GM12878 (cell line): ENCODE measurements around the gene GRIN3A. TPM values are rescaled to one million over a fixed set of nuclear protein-coding genes. Genes with fewer than 3 reads are reported as not detected.

Experiments
- ATAC-seq: fragments of 200-7000 bp; cut with Tn5 transposase; 3 replicates; pipeline ENCODE4 v1.9.1; 2020; ENCODE audit warnings: mild to moderate bottlenecking, moderate library complexity
- BruUV-seq: library from RNA; stranded (reverse); fragments of 400-500 nt; replicated peaks from 2 replicates; lab custom pipeline; 2021; lab: Mats Ljungman, UMichigan
- CTCF ChIA-PET: fragments of 300-600 bp; sonication (Branson Sonifier 250); formaldehyde crosslinking; extraction: SDS; loops from one replicate; lab custom pipeline; 2021; ENCODE audit warnings: inconsistent platforms; lab: Yijun Ruan, JAX
- POLR2A ChIA-PET: fragments of 350-600 bp; formaldehyde crosslinking; extraction: SDS; loops from one replicate; lab custom pipeline; 2021; ENCODE audit warnings: inconsistent platforms; lab: Charles Lee
- RAD21 ChIA-PET: fragments of 300-600 bp; sonication (Branson Sonifier 250); formaldehyde crosslinking; loops from one replicate; lab custom pipeline; 2023; ENCODE audit warnings: antibody characterized with exemption; ENCODE audit not compliant: unreplicated experiment; lab: Charles Lee
- SMC1A ChIA-PET: fragments of 300-600 bp; sonication (Branson Sonifier 250); formaldehyde crosslinking; loops from one replicate; lab custom pipeline; 2023; ENCODE audit not compliant: unreplicated experiment, uncharacterized antibody; lab: Charles Lee
- DNase-seq: peaks from one replicate; pipeline ENCODE4 v3.0.0-alpha.2; 2011; ENCODE audit warnings: low read depth, low spot score
- FAIRE-seq: peaks from 3 replicates; lab custom pipeline; 2011; peaks lifted over from hg19 to GRCh38; lab: Jason Lieb, UNC
- H2AFZ ChIP-seq: 2 replicates; pipeline ENCODE4 v1.6.0; 2011; ENCODE audit warnings: low read depth, low read length, control low read depth; ENCODE audit not compliant: control insufficient read depth
- H3K27ac ChIP-seq: 2 replicates; pipeline ENCODE4 v1.5.1; 2011; ENCODE audit warnings: control low read depth; ENCODE audit not compliant: control insufficient read depth, insufficient read depth
- H3K27me3 ChIP-seq, 2 experiments: replicated peaks in 1 of 2; 2 replicates each; pipeline versions ENCODE4 v1.6.0 to v1.6.1; 2011; ENCODE audit warnings: low read length in 1 of 2; ENCODE audit not compliant: control insufficient read depth in 2 of 2, insufficient read depth in 2 of 2
- H3K36me3 ChIP-seq, 2 experiments: 2 replicates each; pipeline ENCODE4 v1.5.1; 2011; ENCODE audit warnings: low read length in 1 of 2; ENCODE audit not compliant: control insufficient read depth in 2 of 2, insufficient read depth in 2 of 2
- H3K4me1 ChIP-seq: 2 replicates; pipeline ENCODE4 v1.6.1; 2011; ENCODE audit warnings: mild to moderate bottlenecking, low read length, moderate library complexity, mixed read lengths; ENCODE audit not compliant: control insufficient read depth, insufficient read depth
- H3K4me2 ChIP-seq: 2 replicates; pipeline ENCODE4 v1.6.0; 2011; ENCODE audit warnings: control low read depth; ENCODE audit not compliant: control insufficient read depth, insufficient read depth
- H3K4me3 ChIP-seq: fragments of 200-600 bp; sonication (generic); 2 replicates; pipeline ENCODE4 v1.5.1; 2016
- H3K79me2 ChIP-seq: 2 replicates; pipeline ENCODE4 v1.6.0; 2011; ENCODE audit warnings: low read length; ENCODE audit not compliant: control insufficient read depth, insufficient read depth
- H3K9ac ChIP-seq: 2 replicates; pipeline ENCODE4 v1.8.0; 2011; ENCODE audit warnings: low read length, control low read depth, mixed read lengths; ENCODE audit not compliant: control insufficient read depth, insufficient read depth
- H3K9me3 ChIP-seq: replicated peaks from 3 replicates; pipeline ENCODE4 v1.5.1; 2011; ENCODE audit warnings: mild to moderate bottlenecking, low read length; ENCODE audit not compliant: control insufficient read depth, insufficient read depth
- H4K20me1 ChIP-seq: 2 replicates; pipeline ENCODE4 v1.6.0; 2011; ENCODE audit not compliant: control insufficient read depth, insufficient read depth
- EGR1 ChIP-seq, 2 experiments: IDR thresholded peaks; 1 replicate in 1 of 2; 2 replicates in 1 of 2; pipeline ENCODE4 v1.6.1; 2011 to 2012; ENCODE audit warnings: low read depth in 2 of 2, low read length in 2 of 2, borderline replicate concordance in 1 of 2, mild to moderate bottlenecking in 1 of 2, moderate library complexity in 1 of 2
- EP300 ChIP-seq, 2 experiments: fragments of 150-350 bp in 1 of 2; IDR thresholded peaks; 2 replicates each; pipeline ENCODE4 v1.6.1; 2011 to 2012; ENCODE audit warnings: low read depth in 2 of 2, low read length in 2 of 2, borderline replicate concordance in 1 of 2, improper control_type of control experiment in 1 of 2, inconsistent platforms in 1 of 2; ENCODE audit not compliant: control insufficient read depth in 1 of 2
- HDGF ChIP-seq: fragments of 450-650 bp; IDR thresholded peaks from 2 replicates; pipeline ENCODE4 v1.6.1; 2016; ENCODE audit warnings: antibody characterized with exemption
- MTA2 ChIP-seq: fragments of 450-650 bp; IDR thresholded peaks from 2 replicates; pipeline ENCODE4 v1.6.1; 2016; ENCODE audit warnings: low read depth, mild to moderate bottlenecking, moderate library complexity
- NFXL1 ChIP-seq: fragments of 450-650 bp; IDR thresholded peaks from 2 replicates; pipeline ENCODE4 v1.6.1; 2017; ENCODE audit warnings: antibody characterized with exemption, mild to moderate bottlenecking, borderline replicate concordance
- NR2C2 ChIP-seq: IDR thresholded peaks from 2 replicates; pipeline ENCODE4 v1.6.1; 2011; ENCODE audit warnings: borderline replicate concordance, low read depth; ENCODE audit not compliant: control insufficient read depth, insufficient read length
- PAX8 ChIP-seq: fragments of 450-650 bp; IDR thresholded peaks from 2 replicates; pipeline ENCODE4 v1.6.1; 2017; ENCODE audit warnings: mild to moderate bottlenecking, moderate library complexity
- RELA ChIP-seq: fragments of 450-650 bp; IDR thresholded peaks from 2 replicates; pipeline ENCODE4 v1.8.0; 2014; ENCODE audit warnings: borderline replicate concordance; ENCODE audit not compliant: partially characterized antibody
- SMC3 ChIP-seq: IDR thresholded peaks from 2 replicates; pipeline ENCODE4 v1.6.1; 2011; ENCODE audit warnings: low read length, improper control_type of control experiment, borderline replicate concordance
- WGBS: methylation state at CpG from one replicate; pipeline ENCODE4 v1.1.6; 2016; ENCODE audit warnings: low lambda C conversion rate; ENCODE audit not compliant: insufficient replicate concordance, insufficient coverage; ENCODE audit errors: missing lambda C conversion rate; 5-methylcytosine and 5-hydroxymethylcytosine counted together
- in situ Hi-C: fragments of 300-500 bp; cut with MboI; formaldehyde crosslinking; loops from 9 replicates; pipeline ENCODE4 v1.14.3; 2018; ENCODE audit warnings: mixed read lengths
- intact Hi-C: fragments of 100-400 bp; cut with micrococcal nuclease; formaldehyde crosslinking; loops from one replicate; pipeline ENCODE4 v1.14.2; 2022; ENCODE audit not compliant: unreplicated experiment
- polyA plus RNA-seq, 11 experiments: library from polyadenylated mRNA; depleted of rRNA in 4 of 11; unstranded in 6 of 11; stranded (reverse) in 5 of 11; fragments of >200 nt; fragmentation: Nextera tagmentation in 4 of 11; fragmentation: Illumina TruSeq in 1 of 11; extraction: Ambion mirVana in 4 of 11; extraction: Trizol in 1 of 11; gene quantifications; 1 replicate in 1 of 11; 2 replicates in 10 of 11; pipeline versions ENCODE4 v1.2.1 to v1.2.3, GENCODE V29; 2011 to 2016; ENCODE audit warnings: inconsistent platforms in 2 of 11, missing spikeins in 2 of 11, low read depth in 1 of 11
- total RNA-seq, 4 experiments: library from RNA; depleted of rRNA in 3 of 4; stranded (reverse); fragments of >200 nt in 3 of 4; fragmentation: Illumina TruSeq in 1 of 4; extraction: Trizol in 1 of 4; gene quantifications; 2 replicates each; pipeline versions ENCODE4 v1.2.1 to v1.2.3, GENCODE V29; 2013 to 2021
- TF ChIP-seq, protein P1 (sequence below): IDR thresholded peaks from 2 replicates; pipeline ENCODE4 v1.6.1; 2012; ENCODE audit warnings: mild to moderate bottlenecking, low read depth, low read length

GRIN3A gene
- total and polyA plus RNA-seq, 10 of the 15 experiments (the other 5 are each of a cell fraction or from before 2014, with no cell fraction given): 0.03 to 0.05 (median 0.04) TPM; not detected in 7

- no peak overlapping the region for H3K9ac ChIP-seq
- no peak for TF ChIP-seq NR2C2
- TF ChIP-seq RELA: no peak
- no peak for TF ChIP-seq EP300 (IDR thresholded peaks at IDR 0.05; ENCODE audit: borderline replicate concordance in 1 of 2, control insufficient read depth in 1 of 2, low read depth in 2 of 2, low read length in 2 of 2)
- no peak for TF ChIP-seq EGR1 (IDR thresholded peaks at IDR 0.05; ENCODE audit: borderline replicate concordance in 1 of 2, low read depth in 2 of 2, low read length in 2 of 2)
- TF ChIP-seq HDGF: no peak
- no peak for TF ChIP-seq PAX8
- TF ChIP-seq, protein P1, sequence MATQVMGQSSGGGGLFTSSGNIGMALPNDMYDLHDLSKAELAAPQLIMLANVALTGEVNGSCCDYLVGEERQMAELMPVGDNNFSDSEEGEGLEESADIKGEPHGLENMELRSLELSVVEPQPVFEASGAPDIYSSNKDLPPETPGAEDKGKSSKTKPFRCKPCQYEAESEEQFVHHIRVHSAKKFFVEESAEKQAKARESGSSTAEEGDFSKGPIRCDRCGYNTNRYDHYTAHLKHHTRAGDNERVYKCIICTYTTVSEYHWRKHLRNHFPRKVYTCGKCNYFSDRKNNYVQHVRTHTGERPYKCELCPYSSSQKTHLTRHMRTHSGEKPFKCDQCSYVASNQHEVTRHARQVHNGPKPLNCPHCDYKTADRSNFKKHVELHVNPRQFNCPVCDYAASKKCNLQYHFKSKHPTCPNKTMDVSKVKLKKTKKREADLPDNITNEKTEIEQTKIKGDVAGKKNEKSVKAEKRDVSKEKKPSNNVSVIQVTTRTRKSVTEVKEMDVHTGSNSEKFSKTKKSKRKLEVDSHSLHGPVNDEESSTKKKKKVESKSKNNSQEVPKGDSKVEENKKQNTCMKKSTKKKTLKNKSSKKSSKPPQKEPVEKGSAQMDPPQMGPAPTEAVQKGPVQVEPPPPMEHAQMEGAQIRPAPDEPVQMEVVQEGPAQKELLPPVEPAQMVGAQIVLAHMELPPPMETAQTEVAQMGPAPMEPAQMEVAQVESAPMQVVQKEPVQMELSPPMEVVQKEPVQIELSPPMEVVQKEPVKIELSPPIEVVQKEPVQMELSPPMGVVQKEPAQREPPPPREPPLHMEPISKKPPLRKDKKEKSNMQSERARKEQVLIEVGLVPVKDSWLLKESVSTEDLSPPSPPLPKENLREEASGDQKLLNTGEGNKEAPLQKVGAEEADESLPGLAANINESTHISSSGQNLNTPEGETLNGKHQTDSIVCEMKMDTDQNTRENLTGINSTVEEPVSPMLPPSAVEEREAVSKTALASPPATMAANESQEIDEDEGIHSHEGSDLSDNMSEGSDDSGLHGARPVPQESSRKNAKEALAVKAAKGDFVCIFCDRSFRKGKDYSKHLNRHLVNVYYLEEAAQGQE: no peak
- no peak for TF ChIP-seq NFXL1
- TF ChIP-seq SMC3: no peak
- no peak for TF ChIP-seq MTA2
- intact Hi-C loops (no loop called here), in situ Hi-C loops (no loop called here)
- POLR2A ChIA-PET: no interaction called here
- RAD21 ChIA-PET: no interaction called here
- no peak overlapping the region for H3K27ac ChIP-seq
- no peaks in the 10 kb centered on the region for H3K79me2 ChIP-seq
- no peak; the same call in 2 of the 3 replicates for ATAC-seq
- no peak overlapping the region for H3K4me2 ChIP-seq
- H2AFZ ChIP-seq: no peak overlapping the region
- no peaks in the 10 kb centered on the region for H3K4me1 ChIP-seq
- SMC1A ChIA-PET: no interaction called here
- DNase-seq: no peak
- WGBS: 27% methylated on average over 1 of the region's 1 CpG
- H3K36me3 ChIP-seq: no peaks in the 10 kb centered on the region
- no peak for FAIRE-seq
- no TSS peak for BruUV-seq
- H3K4me3 ChIP-seq: no peak overlapping the region
- CTCF ChIA-PET: no interaction called here
- H4K20me1 ChIP-seq: no peaks in the 10 kb centered on the region
- no peaks in the 10 kb centered on the region for H3K27me3 ChIP-seq
- no peaks in the 10 kb centered on the region for H3K9me3 ChIP-seq
Observed at GRCh38 chr9:101620452-101620851, 118.0 kb downstream of the GRIN3A start.
